HepG2 (cell line): ENCODE data around the gene DUS2. TPM values are rescaled to one million over a fixed set of nuclear protein-coding genes. Genes with fewer than 3 reads are reported as not detected.
"Not testable (repeated sequence)": the region's sequence is repeated elsewhere in the genome, so short reads cannot be mapped to it uniquely, and the experiment has no call there.

ENCODE experiments used
- ATAC-seq: fragments of 200-7000 bp; cut with Tn5 transposase; 3 replicates; pipeline ENCODE4 v1.9.1; 2020; ENCODE audit warnings: mild to moderate bottlenecking, moderate library complexity
- BruUV-seq: library from RNA; stranded (reverse); fragments of 400-500 nt; replicated peaks from 2 replicates; lab custom pipeline; 2021; lab: Mats Ljungman, UMichigan
- CTCF ChIA-PET: fragments of 300-600 bp; formaldehyde crosslinking; extraction: SDS; loops from one replicate; lab custom pipeline; 2021; ENCODE audit warnings: low total read pairs, inconsistent platforms, low intra/inter-chr PET ratio; lab: Yijun Ruan, JAX
- POLR2A ChIA-PET: fragments of 350-600 bp; sonication (Branson Sonifier 250); formaldehyde crosslinking; loops from one replicate; lab custom pipeline; 2020; ENCODE audit warnings: antibody characterized with exemption, inconsistent platforms; lab: Yijun Ruan, JAX
- DNase-seq: peaks from one replicate; pipeline ENCODE4 v3.0.0-alpha.2; 2015; ENCODE audit warnings: low spot score
- FAIRE-seq: peaks from 3 replicates; lab custom pipeline; 2011; peaks lifted over from hg19 to GRCh38; lab: Jason Lieb, UNC
- H2AFZ ChIP-seq: one replicate; pipeline ENCODE4 v1.6.1; 2011; ENCODE audit warnings: low read length, inconsistent platforms
- H3K27ac ChIP-seq: fragments of 300-600 bp; 3 replicates; pipeline ENCODE4 v1.8.0; 2011; ENCODE audit warnings: mixed run types, mild to moderate bottlenecking, mixed read lengths, low read length, inconsistent platforms; ENCODE audit not compliant: insufficient read depth; ENCODE audit errors: extremely low read length
- H3K27me3 ChIP-seq, 2 experiments: fragments of 200-600 bp in 1 of 2; 2 replicates in 1 of 2; 3 replicates in 1 of 2; pipeline versions ENCODE4 v1.6.0 to v1.8.0; 2011; ENCODE audit warnings: low read length in 2 of 2, mild to moderate bottlenecking in 2 of 2, moderate library complexity in 2 of 2, inconsistent platforms in 1 of 2; ENCODE audit not compliant: insufficient read depth in 2 of 2, control insufficient read depth in 1 of 2
- H3K36me3 ChIP-seq, 2 experiments: fragments of 200-600 bp in 1 of 2; replicated peaks in 1 of 2; 2 replicates in 1 of 2; 3 replicates in 1 of 2; pipeline versions ENCODE4 v1.5.1 to v1.8.0; 2011; ENCODE audit warnings: low read length in 2 of 2, inconsistent platforms in 1 of 2; ENCODE audit not compliant: insufficient read depth in 2 of 2, control insufficient read depth in 1 of 2
- H3K4me1 ChIP-seq: 2 replicates; pipeline ENCODE4 v1.5.1; 2012; ENCODE audit warnings: low read length, inconsistent platforms; ENCODE audit not compliant: insufficient read depth
- H3K4me2 ChIP-seq: 2 replicates; pipeline ENCODE4 v1.6.0; 2011; ENCODE audit warnings: low read depth, low read length, inconsistent platforms
- H3K4me3 ChIP-seq, 3 experiments: fragments of 200-600 bp in 1 of 3; sonication (generic), shearing (Covaris generic) in 1 of 3; replicated peaks in 1 of 3; 2 replicates each; pipeline ENCODE4 v1.5.1; 2011 to 2016; ENCODE audit warnings: low read length in 3 of 3, inconsistent platforms in 2 of 3, low read depth in 2 of 3, mild to moderate bottlenecking in 2 of 3, control low read depth in 1 of 3, mixed read lengths in 1 of 3; ENCODE audit not compliant: insufficient read depth in 1 of 3
- H3K79me2 ChIP-seq: one replicate; pipeline ENCODE4 v1.6.1; 2011; ENCODE audit warnings: low read length, inconsistent platforms; ENCODE audit not compliant: insufficient read depth
- H3K9ac ChIP-seq: 2 replicates; pipeline ENCODE4 v1.6.0; 2011; ENCODE audit warnings: mild to moderate bottlenecking, low read depth, low read length, inconsistent platforms; ENCODE audit not compliant: insufficient read depth
- H3K9me3 ChIP-seq: 2 replicates; pipeline ENCODE4 v1.5.1; 2012; ENCODE audit warnings: mild to moderate bottlenecking, low read length
- H4K20me1 ChIP-seq: 2 replicates; pipeline ENCODE4 v1.6.0; 2011; ENCODE audit warnings: inconsistent platforms, mild to moderate bottlenecking, low read length, moderate library complexity; ENCODE audit not compliant: insufficient read depth
- CBX2 ChIP-seq, 2 experiments: fragments of 200-600 bp in 1 of 2; sonication (generic); formaldehyde crosslinking in 1 of 2; IDR thresholded peaks; 2 replicates each; pipeline versions ENCODE4 v1.7.0 to v1.8.1; 2018 to 2022; ENCODE audit warnings: low read depth in 2 of 2, low read length in 1 of 2, mild to moderate bottlenecking in 1 of 2, missing genetic modification reagents in 1 of 2
- CCAR2 ChIP-seq: fragments of 200-400 bp; formaldehyde crosslinking; optimal IDR thresholded peaks from 2 replicates; pipeline ENCODE3; 2018; ENCODE audit warnings: low read depth, mild to moderate bottlenecking, low read length, moderate library complexity
- ESRRA ChIP-seq: sonication (generic); formaldehyde crosslinking; IDR thresholded peaks from 2 replicates; pipeline ENCODE4 v1.5.1; 2020; ENCODE audit warnings: mild to moderate bottlenecking, low read depth, missing genetic modification reagents
- FOXK2 ChIP-seq: fragments of 450-650 bp; IDR thresholded peaks from 2 replicates; pipeline ENCODE4 v1.6.1; 2016
- HNF1B ChIP-seq: sonication (generic); formaldehyde crosslinking; IDR thresholded peaks from 2 replicates; pipeline ENCODE4 v1.5.1; 2020; ENCODE audit warnings: mild to moderate bottlenecking, moderate library complexity, missing genetic modification reagents
- MATR3 ChIP-seq: sonication (generic); formaldehyde crosslinking; IDR thresholded peaks from 2 replicates; pipeline ENCODE4 v1.4.0; 2020; ENCODE audit warnings: missing genetic modification reagents
- SAP130 ChIP-seq: IDR thresholded peaks from 2 replicates; pipeline ENCODE4 v1.6.1; 2016; ENCODE audit warnings: low read depth
- SP140L ChIP-seq: sonication (generic); formaldehyde crosslinking; IDR thresholded peaks from 2 replicates; pipeline ENCODE4 v1.4.0; 2020; ENCODE audit warnings: missing genetic modification reagents, borderline replicate concordance
- TRAFD1 ChIP-seq: sonication (generic); formaldehyde crosslinking; IDR thresholded peaks from 2 replicates; pipeline ENCODE4 v1.5.1; 2020; ENCODE audit warnings: missing genetic modification reagents, mild to moderate bottlenecking, borderline replicate concordance
- ZNF275 ChIP-seq: sonication (generic); formaldehyde crosslinking; IDR thresholded peaks from 2 replicates; pipeline ENCODE4 v1.8.0; 2022; ENCODE audit warnings: missing genetic modification reagents, mild to moderate bottlenecking, inconsistent platforms, borderline replicate concordance
- WGBS: methylation state at CpG from one replicate; pipeline ENCODE4 v1.1.6; 2017; ENCODE audit warnings: low lambda C conversion rate; 5-methylcytosine and 5-hydroxymethylcytosine counted together
- in situ Hi-C: cut with HindIII; loops from 2 replicates; pipeline ENCODE4 v1.10.0; 2017; ENCODE audit warnings: low pct_unique_long_range_greater_than_20kb; ENCODE audit not compliant: extremely low pct_ligation_motif_present
- intact Hi-C: fragments of 100-400 bp; cut with micrococcal nuclease; formaldehyde crosslinking; loops from one replicate; pipeline ENCODE4 v1.10.0; 2022; ENCODE audit not compliant: unreplicated experiment
- polyA plus RNA-seq, 8 experiments: library from polyadenylated mRNA; depleted of rRNA in 3 of 8; stranded (reverse) in 7 of 8; unstranded in 1 of 8; fragments of >200 nt; fragmentation: Illumina TruSeq in 4 of 8; extraction: Trizol in 4 of 8; gene quantifications; 2 replicates each; pipeline versions ENCODE4 v1.2.1 to v1.2.3, GENCODE V29; 2011 to 2016; ENCODE audit warnings: low read depth in 4 of 8, missing spikeins in 1 of 8, mixed read lengths in 1 of 8; ENCODE audit not compliant: insufficient read depth in 1 of 8
- total RNA-seq, 5 experiments: library from RNA; depleted of rRNA; stranded (reverse); fragments of >200 nt; fragmentation: Illumina TruSeq; extraction: Trizol; gene quantifications; 2 replicates each; pipeline ENCODE4 v1.2.3, GENCODE V29; 2016; ENCODE audit warnings: low read depth in 1 of 5

The DUS2 gene
- total and polyA plus RNA-seq, 2 of the 13 experiments (the other 11 are each of a cell fraction or from before 2014, with no cell fraction given) = 17.8 to 25.1 TPM

GRCh38 chr16:68005786-68006286, 17.2 kb upstream of the DUS2 start (continued):
- 0 out of 2 replicates have a peak, but pooled peaks have one; percentile 23 for TF ChIP-seq HNF1B (CRISPR knock-in tag)
- TF ChIP-seq SAP130 (CRISPR knock-in tag) = peak; percentile 27; the same call in 1 of the 2 replicates

GRCh38 chr16:68009157-68009735, 13.8 kb upstream of the DUS2 start:
- no peak overlapping the region for H3K9ac ChIP-seq
- no peak overlapping the region for H2AFZ ChIP-seq
- H3K27ac ChIP-seq = no peak overlapping the region
- ATAC-seq (no peak), FAIRE-seq (no peak), DNase-seq (no peak)
- CTCF ChIA-PET = no interaction called here
- no peaks in the 10 kb centered on the region for H4K20me1 ChIP-seq
- peaks cover 0 to 19% of the 10 kb centered on the region in 2 experiments; a peak in 3 of 5 replicates for H3K27me3 ChIP-seq
- BruUV-seq = no TSS peak
- no peak overlapping the region for H3K4me3 ChIP-seq
- no peaks in the 10 kb centered on the region for H3K36me3 ChIP-seq
- POLR2A ChIA-PET = no interaction called here
- no peaks in the 10 kb centered on the region for H3K79me2 ChIP-seq
- no peak overlapping the region for H3K4me2 ChIP-seq
- no peaks in the 10 kb centered on the region for H3K9me3 ChIP-seq
- WGBS = 57% methylated on average over 8 of the region's 9 CpGs
- intact Hi-C loops (no loop called here), in situ Hi-C loops (no loop called here)
- TF ChIP-seq ESRRA (CRISPR knock-in tag) = no peak
- no peak for TF ChIP-seq CCAR2
- TF ChIP-seq CBX2 (IDR thresholded peaks at IDR 0.05; ENCODE audit: low read depth, low read length) = no peak
- no peak for TF ChIP-seq CBX2 (CRISPR knock-in tag; IDR thresholded peaks at IDR 0.05; ENCODE audit: low read depth)
- no peak for TF ChIP-seq FOXK2
- no peak for TF ChIP-seq ZNF275
- no peak for TF ChIP-seq MATR3 (CRISPR knock-in tag)
- no peak for TF ChIP-seq TRAFD1
- TF ChIP-seq SP140L = no peak
- H3K4me1 ChIP-seq = peaks cover 19% of the 10 kb centered on the region

GRCh38 chr16:68009872-68010271, 13.2 kb upstream of the DUS2 start:
- H3K36me3 ChIP-seq, intact Hi-C loops, in situ Hi-C loops, H3K4me2 ChIP-seq, H3K9me3 ChIP-seq, H4K20me1 ChIP-seq, H3K9ac ChIP-seq, ATAC-seq, CTCF ChIA-PET, H2AFZ ChIP-seq, FAIRE-seq, POLR2A ChIA-PET, BruUV-seq, H3K27ac ChIP-seq, H3K79me2 ChIP-seq, H3K4me3 ChIP-seq, DNase-seq: not testable (repeated sequence)
- whole genome bisulfite sequencing = 9% methylated on average over 4 of the region's 4 CpGs
- Histone ChIP-seq H3K27me3 (peaks cover 0 to 21% of the 10 kb centered on the region in 2 experiments; a peak in 3 of 5 replicates), H3K4me1 (peaks cover 18% of the 10 kb centered on the region)
